ENCODE results near the gene SAP25. TPM values are rescaled to one million over a fixed set of nuclear protein-coding genes. Genes with fewer than 3 reads are reported as not detected.

The SAP25 gene
- total and polyA plus RNA-seq, 2 donors (not counting 1 experiment from before 2014, with no cell fraction given) = 51.7 to 71.9 TPM

- H3K9me3 Mint-ChIP-seq (ENCODE audit: insufficient read depth) = no peaks in the 10 kb centered on the region
- DNase-seq = no peak
- H3K4me1 Mint-ChIP-seq = peaks cover 43% of the 10 kb centered on the region
- Histone ChIP-seq H3K27ac (ENCODE audit: low read length in 2 of 2) (no peak overlapping the region), H3K9me3 (ENCODE audit: control extremely low read depth in 1 of 3, control insufficient read depth in 2 of 3, insufficient read depth in 1 of 3, low read length in 2 of 3) (no peaks in the 10 kb centered on the region), H3K4me1 (ENCODE audit: control insufficient read depth in 2 of 2, insufficient read depth in 2 of 2, low read length in 2 of 2) (peaks cover 39 to 53% of the 10 kb centered on the region in 2 donors), H3K36me3 (replicated peaks in 1 of 2; ENCODE audit: control extremely low read depth in 1 of 2, control insufficient read depth in 1 of 2, extremely low read depth in 1 of 2, insufficient read depth in 2 of 2, low read length in 1 of 2) (peaks cover 0 to under 1% of the 10 kb centered on the region in 2 experiments), H3K4me3 (ENCODE audit: control extremely low read depth in 1 of 5, extremely low read depth in 1 of 5, insufficient read depth in 1 of 5, low read depth in 2 of 5, low read length in 4 of 5) (no peak overlapping the region), H3K27me3 (replicated peaks in 1 of 4; ENCODE audit: control extremely low read depth in 1 of 4, control insufficient read depth in 3 of 4, insufficient read depth in 4 of 4, low read length in 3 of 4) (no peaks in the 10 kb centered on the region), H3K9ac (ENCODE audit: low read length) (no peak overlapping the region), H4K20me1 (ENCODE audit: control insufficient read depth, insufficient read depth, low read length, poor library complexity, severe bottlenecking) (peaks cover 14% of the 10 kb centered on the region), H3K4me2 (replicated peaks; ENCODE audit: low read depth, low read length, poor library complexity, severe bottlenecking) (peak overlapping the region; percentile 44), H2AFZ (ENCODE audit: insufficient read depth, low read depth, low read length, poor library complexity, severe bottlenecking) (no peak overlapping the region), H3K79me2 (ENCODE audit: control insufficient read depth, insufficient read depth, low read length) (no peaks in the 10 kb centered on the region)
- ATAC-seq (ENCODE audit: low read depth) = no peak
- H3K27me3 Mint-ChIP-seq = no peaks in the 10 kb centered on the region
- POLR2A ChIA-PET = no interaction called here
- TF ChIP-seq, protein P1, sequence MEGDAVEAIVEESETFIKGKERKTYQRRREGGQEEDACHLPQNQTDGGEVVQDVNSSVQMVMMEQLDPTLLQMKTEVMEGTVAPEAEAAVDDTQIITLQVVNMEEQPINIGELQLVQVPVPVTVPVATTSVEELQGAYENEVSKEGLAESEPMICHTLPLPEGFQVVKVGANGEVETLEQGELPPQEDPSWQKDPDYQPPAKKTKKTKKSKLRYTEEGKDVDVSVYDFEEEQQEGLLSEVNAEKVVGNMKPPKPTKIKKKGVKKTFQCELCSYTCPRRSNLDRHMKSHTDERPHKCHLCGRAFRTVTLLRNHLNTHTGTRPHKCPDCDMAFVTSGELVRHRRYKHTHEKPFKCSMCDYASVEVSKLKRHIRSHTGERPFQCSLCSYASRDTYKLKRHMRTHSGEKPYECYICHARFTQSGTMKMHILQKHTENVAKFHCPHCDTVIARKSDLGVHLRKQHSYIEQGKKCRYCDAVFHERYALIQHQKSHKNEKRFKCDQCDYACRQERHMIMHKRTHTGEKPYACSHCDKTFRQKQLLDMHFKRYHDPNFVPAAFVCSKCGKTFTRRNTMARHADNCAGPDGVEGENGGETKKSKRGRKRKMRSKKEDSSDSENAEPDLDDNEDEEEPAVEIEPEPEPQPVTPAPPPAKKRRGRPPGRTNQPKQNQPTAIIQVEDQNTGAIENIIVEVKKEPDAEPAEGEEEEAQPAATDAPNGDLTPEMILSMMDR (IDR thresholded peaks at IDR 0.05) = no peak
- TF ChIP-seq EZH2 (IDR thresholded peaks at IDR 0.05; ENCODE audit: borderline replicate concordance, insufficient read depth, low read depth, low read length, poor library complexity, severe bottlenecking) = no peak
- peak overlapping the region; percentile 78 for H3K27ac Mint-ChIP-seq
- intact Hi-C loops (cut with micrococcal nuclease) = no loop called here
- 77% methylated on average over 6 of the region's 11 CpGs for WGBS (ENCODE audit: insufficient coverage)
- no peak overlapping the region for H3K4me3 Mint-ChIP-seq
- CTCF ChIA-PET = interaction anchor here (1.1 to 3.1 kb wide), 6 partner anchors 9 to 284 kb away, joined by 3 to 13 read pairs (median 4); partner anchors contain the start of genes FBXO24, LRCH4 and SLC12A9
Measured at GRCh38 chr7:100568176-100568895, 5.4 kb downstream of the SAP25 start.

DNA sequence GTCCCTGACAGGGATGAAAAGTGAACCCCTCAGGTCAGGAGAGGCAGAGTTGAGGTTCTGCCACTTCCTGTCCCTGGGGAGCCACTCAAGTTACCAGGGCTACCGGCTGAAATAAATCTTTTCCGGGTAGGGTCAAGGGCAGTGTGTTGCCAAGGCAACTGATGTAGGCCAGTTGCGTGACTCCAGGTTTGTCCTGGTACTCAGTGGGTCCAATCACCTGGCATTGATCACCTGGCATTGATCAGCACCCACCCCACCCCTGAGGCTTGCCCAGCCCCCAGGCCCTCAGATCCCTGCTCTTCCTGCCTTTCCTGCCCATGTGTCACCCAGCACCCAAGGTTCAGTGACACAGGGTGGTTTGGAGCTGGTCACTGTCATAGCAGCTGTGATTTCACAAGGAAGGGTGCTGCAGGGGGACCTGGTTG is 5.9 kb downstream of the SAP25 start:
- Histone ChIP-seq H3K9ac (ENCODE audit: low read length) (no peak overlapping the region), H3K4me2 (replicated peaks; ENCODE audit: low read depth, low read length, poor library complexity, severe bottlenecking) (peak overlapping the region; percentile 44), H4K20me1 (ENCODE audit: control insufficient read depth, insufficient read depth, low read length, poor library complexity, severe bottlenecking) (peaks cover 9% of the 10 kb centered on the region), H3K79me2 (ENCODE audit: control insufficient read depth, insufficient read depth, low read length) (no peaks in the 10 kb centered on the region), H3K27me3 (replicated peaks in 1 of 4; ENCODE audit: control extremely low read depth in 1 of 4, control insufficient read depth in 3 of 4, insufficient read depth in 4 of 4, low read length in 3 of 4) (no peaks in the 10 kb centered on the region), H3K4me1 (ENCODE audit: control insufficient read depth in 2 of 2, insufficient read depth in 2 of 2, low read length in 2 of 2) (peaks cover 39 to 53% of the 10 kb centered on the region in 2 donors), H2AFZ (ENCODE audit: insufficient read depth, low read depth, low read length, poor library complexity, severe bottlenecking) (peak overlapping the region; percentile 15), H3K9me3 (ENCODE audit: control extremely low read depth in 1 of 3, control insufficient read depth in 2 of 3, insufficient read depth in 1 of 3, low read length in 2 of 3) (no peaks in the 10 kb centered on the region), H3K36me3 (replicated peaks in 1 of 2; ENCODE audit: control extremely low read depth in 1 of 2, control insufficient read depth in 1 of 2, extremely low read depth in 1 of 2, insufficient read depth in 2 of 2, low read length in 1 of 2) (peaks cover 0 to 4% of the 10 kb centered on the region in 2 experiments), H3K27ac (ENCODE audit: low read length in 2 of 2) (no peak overlapping the region), H3K4me3 (ENCODE audit: control extremely low read depth in 1 of 5, extremely low read depth in 1 of 5, insufficient read depth in 1 of 5, low read depth in 2 of 5, low read length in 4 of 5) (no peak overlapping the region)
- Mint-ChIP-seq H3K4me3 (peak overlapping the region; percentile 13), H3K27ac (peak overlapping the region; percentile 78), H3K27me3 (no peaks in the 10 kb centered on the region), H3K9me3 (ENCODE audit: insufficient read depth) (no peaks in the 10 kb centered on the region), H3K4me1 (peaks cover 43% of the 10 kb centered on the region)
- POLR2A ChIA-PET = no interaction called here
- TF ChIP-seq EZH2 (IDR thresholded peaks at IDR 0.05; ENCODE audit: borderline replicate concordance, insufficient read depth, low read depth, low read length, poor library complexity, severe bottlenecking) = no peak
- TF ChIP-seq, protein P1 (IDR thresholded peaks at IDR 0.05) = no peak
- CTCF ChIA-PET = interaction anchor here (1.3 to 9.8 kb wide), 5 partner anchors 9 to 285 kb away, joined by 4 to 226 read pairs (median 5); partner anchors contain the start of genes FBXO24, LRCH4 and SLC12A9
- 13% methylated on average over 3 of the region's 3 CpGs for WGBS (ENCODE audit: insufficient coverage)
- ATAC-seq (ENCODE audit: low read depth) (peak; percentile 19), DNase-seq (no peak)
- intact Hi-C loops (cut with micrococcal nuclease) = no loop called here
